ENCODE results near the gene UXT.

GRCh38 chrX:47643926-47644325, 15.1 kb downstream of the UXT start:
- peak; percentile 31 for TF ChIP-seq CTCF (IDR thresholded peaks at IDR 0.05; ENCODE audit: borderline replicate concordance, extremely low read depth, low read length, poor library complexity, severe bottlenecking)
- no peak for TF ChIP-seq EZH2 (IDR thresholded peaks at IDR 0.05; ENCODE audit: borderline replicate concordance, low read depth, low read length, severe bottlenecking)
